Spleen (tissue), 11 donors: ENCODE results near the gene ZEB2. TPM values are rescaled to one million over a fixed set of nuclear protein-coding genes. Genes with fewer than 3 reads are reported as not detected.

ENCODE experiments used
- DNase-seq: peaks from one replicate; pipeline ENCODE4 v3.0.0-alpha.2; 2020
- H3K27ac ChIP-seq, 8 donors: fragments of 200-600 bp; sonication (generic) in 7 of 8; 1 replicate in 4 of 8; 2 replicates in 4 of 8; pipeline versions ENCODE4 v1.5.0 to v1.8.0; 2016 to 2021; ENCODE audit warnings: inconsistent platforms in 4 of 8, mild to moderate bottlenecking in 4 of 8, moderate library complexity in 1 of 8
- H3K27me3 ChIP-seq, 7 donors: fragments of 200-600 bp; sonication (generic) in 6 of 7; replicated peaks in 1 of 7; 1 replicate in 4 of 7; 2 replicates in 3 of 7; pipeline versions ENCODE4 v1.5.0 to v1.8.0; 2016 to 2021; ENCODE audit warnings: inconsistent platforms in 3 of 7, mild to moderate bottlenecking in 1 of 7
- H3K36me3 ChIP-seq, 6 donors: fragments of 200-600 bp; sonication (generic) in 5 of 6; 1 replicate in 4 of 6; 2 replicates in 2 of 6; pipeline versions ENCODE4 v1.5.0 to v1.8.0; 2016 to 2021; ENCODE audit warnings: inconsistent platforms in 2 of 6
- H3K4me1 ChIP-seq, 6 donors: fragments of 200-600 bp; sonication (generic) in 5 of 6; 1 replicate in 3 of 6; 2 replicates in 3 of 6; pipeline versions ENCODE4 v1.5.0 to v1.8.0; 2016 to 2021; ENCODE audit warnings: inconsistent platforms in 3 of 6
- H3K4me3 ChIP-seq, 8 donors: fragments of 200-600 bp; sonication (generic) in 7 of 8; 1 replicate in 4 of 8; 2 replicates in 4 of 8; pipeline versions ENCODE4 v1.5.0 to v1.8.0; 2016 to 2021; ENCODE audit warnings: inconsistent platforms in 4 of 8, mild to moderate bottlenecking in 4 of 8, moderate library complexity in 2 of 8
- H3K9me3 ChIP-seq, 8 donors: fragments of 200-600 bp; sonication (generic) in 7 of 8; 1 replicate in 4 of 8; 2 replicates in 4 of 8; pipeline versions ENCODE4 v1.5.0 to v1.8.0; 2016 to 2021; ENCODE audit warnings: inconsistent platforms in 4 of 8
- CTCF ChIP-seq, 11 experiments: fragments of 200-600 bp in 7 of 11; fragments of 450-650 bp in 4 of 11; sonication (generic) in 4 of 11; IDR thresholded peaks in 8 of 11; conservative IDR thresholded peaks in 3 of 11; 1 replicate in 7 of 11; 2 replicates in 4 of 11; pipeline versions ENCODE4 v1.4.0 to v1.8.0; 2016 to 2021; ENCODE audit warnings: antibody characterized with exemption in 11 of 11, inconsistent platforms in 4 of 11, mild to moderate bottlenecking in 1 of 11
- POLR2A ChIP-seq, 3 donors: fragments of 450-650 bp; IDR thresholded peaks; one replicate each; pipeline ENCODE4 v1.5.1; 2017; ENCODE audit warnings: antibody characterized with exemption in 3 of 3, mild to moderate bottlenecking in 1 of 3
- POLR2AphosphoS5 ChIP-seq, 3 donors: sonication (generic); formaldehyde crosslinking; IDR thresholded peaks; one replicate each; pipeline ENCODE4 v1.5.1; 2017; ENCODE audit warnings: antibody characterized with exemption in 3 of 3
- WGBS, 5 donors: extraction: QIAGEN DNeasy Blood & Tissue Kit in 3 of 5; methylation state at CpG; one replicate each; pipeline versions ENCODE4 v1.1.5 to v1.1.7; 2013 to 2018; 5-methylcytosine and 5-hydroxymethylcytosine counted together
- intact Hi-C: fragments of 100-400 bp; cut with DNase I; formaldehyde crosslinking; loops from one replicate; pipeline ENCODE4 v1.15.0; 2023; ENCODE audit warnings: low total_unique reads
- polyA plus RNA-seq, 3 donors: library from polyadenylated mRNA; stranded (reverse); fragments of 200-250 nt; gene quantifications; one replicate each; pipeline ENCODE4 v1.2.1, GENCODE V29; 2013
- total RNA-seq, 7 donors: library from RNA; depleted of rRNA in 3 of 7; stranded (reverse); fragments of >200 nt in 3 of 7; fragmentation: NEBNext Ultra II Directional in 4 of 7; extraction: Animal tissue kit (Norgen Biotek cat#: 25700) in 4 of 7; gene quantifications; one replicate each; pipeline versions ENCODE4 v1.1.0 to v1.2.1, GENCODE V29; 2016 to 2021
- donor health status: healthy with polysubstance abuse.
- donor health status: DM: no; HTN: no; CAD: no; lungs with moderate emphysema.
- donor health status: DM: no; HTN: no; CAD: no.
- donor health status: Bipolar disorder and iron deficiency.
- donor health status: healthy.
- donor health status: DM: no; HTN: no; CAD: no.
- donor health status: DM: yes; HTN: yes; CAD: no.

Gene ZEB2
- total and polyA plus RNA-seq, 10 donors, result 25.5 to 362 (median 240) TPM

GRCh38 chr2:144426355-144426754, 93.6 kb downstream of the ZEB2 start:
- intact Hi-C loops, result no loop called here
- WGBS, 5 donors, result 10 to 44% (median 30%) methylated on average over 1 of the region's 1 CpG
- no peaks in the 10 kb centered on the region for H3K27me3 ChIP-seq
- peaks cover 0 to 67% (median 16%) of the 10 kb centered on the region in 6 donors for H3K36me3 ChIP-seq
- DNase-seq, result no peak
- no peak overlapping the region for H3K4me3 ChIP-seq
- TF ChIP-seq POLR2AphosphoS5 (IDR thresholded peaks at IDR 0.05) (no peak), CTCF (IDR thresholded peaks at IDR 0.05 in 8 of 11, conservative IDR thresholded peaks at IDR 0.05 in 3 of 11) (no peak), POLR2A (IDR thresholded peaks at IDR 0.05) (no peak)
- peaks cover 29 to 93% (median 72%) of the 10 kb centered on the region in 6 donors for H3K4me1 ChIP-seq
- no peaks in the 10 kb centered on the region for H3K9me3 ChIP-seq
- H3K27ac ChIP-seq, result peak overlapping the region; percentile 44 to 86 (median 82)

GRCh38 chr2:144424559-144425240, 95.2 kb downstream of the ZEB2 start:
- Histone ChIP-seq H3K36me3 (peaks cover 0 to 79% (median 14%) of the 10 kb centered on the region in 6 donors), H3K27ac (peak overlapping the region in 7 of 8 donors; percentile 11 to 86 (median 83)), H3K4me1 (peaks cover 28 to 78% (median 57%) of the 10 kb centered on the region in 6 donors), H3K4me3 (no peak overlapping the region), H3K9me3 (no peaks in the 10 kb centered on the region), H3K27me3 (no peaks in the 10 kb centered on the region)
- DNase-seq, result no peak
- WGBS, 5 donors, result 80 to 89% (median 84%) methylated on average over 4 of the region's 4 CpGs
- intact Hi-C loops, result no loop called here
- TF ChIP-seq POLR2A (IDR thresholded peaks at IDR 0.05), result no peak
- no peak for TF ChIP-seq CTCF (IDR thresholded peaks at IDR 0.05 in 8 of 11, conservative IDR thresholded peaks at IDR 0.05 in 3 of 11)
- TF ChIP-seq POLR2AphosphoS5 (IDR thresholded peaks at IDR 0.05), result no peak

- Histone ChIP-seq H3K27ac (peak overlapping the region in 4 of 8 donors; percentile 9 to 29 (median 24)), H3K9me3 (no peaks in the 10 kb centered on the region), H3K4me1 (peaks cover 11 to 50% (median 32%) of the 10 kb centered on the region in 6 donors), H3K4me3 (no peak overlapping the region), H3K36me3 (peaks cover 0 to 84% (median 13%) of the 10 kb centered on the region in 6 donors), H3K27me3 (no peaks in the 10 kb centered on the region)
- no peak for TF ChIP-seq CTCF (IDR thresholded peaks at IDR 0.05 in 8 of 11, conservative IDR thresholded peaks at IDR 0.05 in 3 of 11)
- no peak for TF ChIP-seq POLR2A (IDR thresholded peaks at IDR 0.05)
- TF ChIP-seq POLR2AphosphoS5 (IDR thresholded peaks at IDR 0.05), result no peak
- WGBS, 5 donors, result 88 to 100% (median 94%) methylated on average over 1 of the region's 1 CpG
- DNase-seq, result no peak
- intact Hi-C loops, result no loop called here
These were observed 98.1 kb downstream of the ZEB2 start for GRCh38 chr2:144421606-144422510.

GRCh38 chr2:144419218-144419617, 100.7 kb downstream of the ZEB2 start:
- H3K4me1 ChIP-seq, result peaks cover 4 to 41% (median 19%) of the 10 kb centered on the region in 6 donors
- H3K36me3 ChIP-seq, result peaks cover 0 to 91% (median 15%) of the 10 kb centered on the region in 6 donors
- WGBS, 5 donors, result 89 to 94% (median 93%) methylated on average over 3 of the region's 3 CpGs
- intact Hi-C loops, result no loop called here
- no peak overlapping the region for H3K27ac ChIP-seq
- H3K4me3 ChIP-seq, result no peak overlapping the region
- TF ChIP-seq CTCF (IDR thresholded peaks at IDR 0.05 in 8 of 11, conservative IDR thresholded peaks at IDR 0.05 in 3 of 11) (no peak), POLR2A (IDR thresholded peaks at IDR 0.05) (no peak), POLR2AphosphoS5 (IDR thresholded peaks at IDR 0.05) (no peak)
- no peaks in the 10 kb centered on the region for H3K27me3 ChIP-seq
- no peak for DNase-seq
- no peaks in the 10 kb centered on the region for H3K9me3 ChIP-seq
